Measurements from ENCODE around the gene CSNK1G2. TPM values are rescaled to one million over a fixed set of nuclear protein-coding genes. Genes with fewer than 3 reads are reported as not detected.

The CSNK1G2 gene
- total and polyA plus RNA-seq, 2 donors (not counting 1 experiment from before 2014, with no cell fraction given), result 154 to 288 TPM

- no peak overlapping the region for H3K4me3 ChIP-seq (ENCODE audit: control extremely low read depth in 1 of 5, extremely low read depth in 1 of 5, insufficient read depth in 1 of 5, low read depth in 2 of 5, low read length in 4 of 5)
- H3K36me3 ChIP-seq (replicated peaks in 1 of 2; ENCODE audit: control extremely low read depth in 1 of 2, control insufficient read depth in 1 of 2, extremely low read depth in 1 of 2, insufficient read depth in 2 of 2, low read length in 1 of 2), result peaks cover 2 to 36% of the 10 kb centered on the region in 2 experiments
- DNase-seq, result no peak
- no peaks in the 10 kb centered on the region for H3K27me3 ChIP-seq (replicated peaks in 1 of 4; ENCODE audit: control extremely low read depth in 1 of 4, control insufficient read depth in 3 of 4, insufficient read depth in 4 of 4, low read length in 3 of 4)
- peak overlapping the region; percentile 33 for H3K4me2 ChIP-seq (replicated peaks; ENCODE audit: low read depth, low read length, poor library complexity, severe bottlenecking)
- WGBS (ENCODE audit: insufficient coverage), result 99% methylated on average over 35 of the region's 35 CpGs
- H3K9me3 ChIP-seq (ENCODE audit: control extremely low read depth in 1 of 3, control insufficient read depth in 2 of 3, insufficient read depth in 1 of 3, low read length in 2 of 3), result peaks cover 0 to 5% (median 0%) of the 10 kb centered on the region in 3 donors
- no peak for TF ChIP-seq EZH2 (IDR thresholded peaks at IDR 0.05; ENCODE audit: borderline replicate concordance, insufficient read depth, low read depth, low read length, poor library complexity, severe bottlenecking)
- TF ChIP-seq, protein P1, sequence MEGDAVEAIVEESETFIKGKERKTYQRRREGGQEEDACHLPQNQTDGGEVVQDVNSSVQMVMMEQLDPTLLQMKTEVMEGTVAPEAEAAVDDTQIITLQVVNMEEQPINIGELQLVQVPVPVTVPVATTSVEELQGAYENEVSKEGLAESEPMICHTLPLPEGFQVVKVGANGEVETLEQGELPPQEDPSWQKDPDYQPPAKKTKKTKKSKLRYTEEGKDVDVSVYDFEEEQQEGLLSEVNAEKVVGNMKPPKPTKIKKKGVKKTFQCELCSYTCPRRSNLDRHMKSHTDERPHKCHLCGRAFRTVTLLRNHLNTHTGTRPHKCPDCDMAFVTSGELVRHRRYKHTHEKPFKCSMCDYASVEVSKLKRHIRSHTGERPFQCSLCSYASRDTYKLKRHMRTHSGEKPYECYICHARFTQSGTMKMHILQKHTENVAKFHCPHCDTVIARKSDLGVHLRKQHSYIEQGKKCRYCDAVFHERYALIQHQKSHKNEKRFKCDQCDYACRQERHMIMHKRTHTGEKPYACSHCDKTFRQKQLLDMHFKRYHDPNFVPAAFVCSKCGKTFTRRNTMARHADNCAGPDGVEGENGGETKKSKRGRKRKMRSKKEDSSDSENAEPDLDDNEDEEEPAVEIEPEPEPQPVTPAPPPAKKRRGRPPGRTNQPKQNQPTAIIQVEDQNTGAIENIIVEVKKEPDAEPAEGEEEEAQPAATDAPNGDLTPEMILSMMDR (IDR thresholded peaks at IDR 0.05), result no peak
- no peak for ATAC-seq (ENCODE audit: low read depth)
- peaks cover 10% of the 10 kb centered on the region for H3K4me1 Mint-ChIP-seq
- ChIA-PET CTCF (interaction anchor here (1.3 to 1.7 kb wide), 2 partner anchors 27 to 60 kb away, joined by 4 to 5 read pairs; no protein-coding TSS in a partner anchor), POLR2A (interaction anchor here (1.6 kb wide), 1 partner anchor 28 kb away, joined by 4 read pairs; no protein-coding TSS in a partner anchor)
- H2AFZ ChIP-seq (ENCODE audit: insufficient read depth, low read depth, low read length, poor library complexity, severe bottlenecking), result no peak overlapping the region
- H3K9ac ChIP-seq (ENCODE audit: low read length), result no peak overlapping the region
- H3K9me3 Mint-ChIP-seq (ENCODE audit: insufficient read depth), result no peaks in the 10 kb centered on the region
- H3K27me3 Mint-ChIP-seq, result no peaks in the 10 kb centered on the region
- H3K79me2 ChIP-seq (ENCODE audit: control insufficient read depth, insufficient read depth, low read length), result peaks cover 5% of the 10 kb centered on the region
- H3K4me3 Mint-ChIP-seq, result no peak overlapping the region
- H3K27ac ChIP-seq (ENCODE audit: low read length in 2 of 2), result no peak overlapping the region
- no peaks in the 10 kb centered on the region for H4K20me1 ChIP-seq (ENCODE audit: control insufficient read depth, insufficient read depth, low read length, poor library complexity, severe bottlenecking)
- peak overlapping the region; percentile 10 for H3K27ac Mint-ChIP-seq
- intact Hi-C loops (cut with micrococcal nuclease), result no loop called here
- peaks cover 4 to 28% of the 10 kb centered on the region in 2 donors for H3K4me1 ChIP-seq (ENCODE audit: control insufficient read depth in 2 of 2, insufficient read depth in 2 of 2, low read length in 2 of 2)
These were observed 16.5 kb upstream of the CSNK1G2 start for GRCh38 chr19:1924320-1924961.

- WGBS (ENCODE audit: insufficient coverage), result 90% methylated on average over 13 of the region's 16 CpGs
- H3K4me2 ChIP-seq (replicated peaks; ENCODE audit: low read depth, low read length, poor library complexity, severe bottlenecking), result no peak overlapping the region
- H3K4me1 Mint-ChIP-seq, result peaks cover 19% of the 10 kb centered on the region
- intact Hi-C loops (cut with micrococcal nuclease), result no loop called here
- no peaks in the 10 kb centered on the region for H4K20me1 ChIP-seq (ENCODE audit: control insufficient read depth, insufficient read depth, low read length, poor library complexity, severe bottlenecking)
- no peak overlapping the region for H2AFZ ChIP-seq (ENCODE audit: insufficient read depth, low read depth, low read length, poor library complexity, severe bottlenecking)
- DNase-seq (no peak), ATAC-seq (ENCODE audit: low read depth) (no peak)
- H3K27me3 ChIP-seq (replicated peaks in 1 of 4; ENCODE audit: control extremely low read depth in 1 of 4, control insufficient read depth in 3 of 4, insufficient read depth in 4 of 4, low read length in 3 of 4), result no peaks in the 10 kb centered on the region
- peaks cover 0 to 5% (median 0%) of the 10 kb centered on the region in 3 donors for H3K9me3 ChIP-seq (ENCODE audit: control extremely low read depth in 1 of 3, control insufficient read depth in 2 of 3, insufficient read depth in 1 of 3, low read length in 2 of 3)
- H3K36me3 ChIP-seq (replicated peaks in 1 of 2; ENCODE audit: control extremely low read depth in 1 of 2, control insufficient read depth in 1 of 2, extremely low read depth in 1 of 2, insufficient read depth in 2 of 2, low read length in 1 of 2), result peaks cover 0 to 32% of the 10 kb centered on the region in 2 experiments
- POLR2A ChIA-PET, result no interaction called here
- CTCF ChIA-PET, result no interaction called here
- no peak overlapping the region for H3K27ac ChIP-seq (ENCODE audit: low read length in 2 of 2)
- TF ChIP-seq, protein P1 (IDR thresholded peaks at IDR 0.05), result no peak
- TF ChIP-seq EZH2 (IDR thresholded peaks at IDR 0.05; ENCODE audit: borderline replicate concordance, insufficient read depth, low read depth, low read length, poor library complexity, severe bottlenecking), result no peak
- H3K79me2 ChIP-seq (ENCODE audit: control insufficient read depth, insufficient read depth, low read length), result peaks cover 13% of the 10 kb centered on the region
- H3K4me3 Mint-ChIP-seq, result no peak overlapping the region
- H3K9me3 Mint-ChIP-seq (ENCODE audit: insufficient read depth), result no peaks in the 10 kb centered on the region
- H3K9ac ChIP-seq (ENCODE audit: low read length), result no peak overlapping the region
- peaks cover 13 to 39% of the 10 kb centered on the region in 2 donors for H3K4me1 ChIP-seq (ENCODE audit: control insufficient read depth in 2 of 2, insufficient read depth in 2 of 2, low read length in 2 of 2)
- H3K27ac Mint-ChIP-seq, result peak overlapping the region; percentile 26
- H3K27me3 Mint-ChIP-seq, result no peaks in the 10 kb centered on the region
- H3K4me3 ChIP-seq (ENCODE audit: control extremely low read depth in 1 of 5, extremely low read depth in 1 of 5, insufficient read depth in 1 of 5, low read depth in 2 of 5, low read length in 4 of 5), result no peak overlapping the region
These were observed 15.4 kb upstream of the CSNK1G2 start for GRCh38 chr19:1925544-1925943.
